Neuronal stem cell (in vitro differentiated cells): ENCODE results near the gene DTNB.

Experiments used
- DNase-seq: peaks from one replicate; pipeline ENCODE4 v3.0.0-alpha.2; 2013; ENCODE audit warnings: low spot score
- H2AFZ ChIP-seq: one replicate; pipeline ENCODE4 v1.6.1; 2013; ENCODE audit warnings: mild to moderate bottlenecking, low read length, inconsistent platforms
- H2AK5ac ChIP-seq: 2 replicates; pipeline ENCODE4 v1.6.1; 2013; ENCODE audit warnings: low read depth, mild to moderate bottlenecking, inconsistent platforms, low read length, moderate library complexity, mixed read lengths
- H2BK120ac ChIP-seq: 2 replicates; pipeline ENCODE4 v1.6.1; 2013; ENCODE audit warnings: low read depth, mild to moderate bottlenecking, inconsistent platforms, low read length, moderate library complexity, mixed read lengths
- H2BK12ac ChIP-seq: one replicate; pipeline ENCODE4 v1.6.1; 2013; ENCODE audit warnings: low read length, inconsistent platforms
- H2BK15ac ChIP-seq: 2 replicates; pipeline ENCODE4 v1.6.1; 2013; ENCODE audit warnings: mild to moderate bottlenecking, low read length, inconsistent platforms, mixed read lengths
- H2BK5ac ChIP-seq: one replicate; pipeline ENCODE4 v1.6.1; 2013; ENCODE audit warnings: inconsistent platforms, mild to moderate bottlenecking, low read length, moderate library complexity
- H3K14ac ChIP-seq: one replicate; pipeline ENCODE4 v1.6.1; 2013; ENCODE audit warnings: low read length, inconsistent platforms
- H3K18ac ChIP-seq: 2 replicates; pipeline ENCODE4 v1.6.1; 2013; ENCODE audit warnings: low read length, inconsistent platforms
- H3K23ac ChIP-seq: 2 replicates; pipeline ENCODE4 v1.6.1; 2013; ENCODE audit warnings: low read depth, mild to moderate bottlenecking, mixed read lengths, low read length, inconsistent platforms; ENCODE audit not compliant: poor library complexity
- H3K27ac ChIP-seq: replicated peaks from 3 replicates; pipeline ENCODE4 v1.5.1; 2013; ENCODE audit warnings: low read length, inconsistent platforms
- H3K27me3 ChIP-seq, 3 experiments: 2 replicates each; pipeline ENCODE4 v1.6.1; 2013; ENCODE audit warnings: low read length in 3 of 3, mild to moderate bottlenecking in 2 of 3, inconsistent platforms in 1 of 3, low read depth in 1 of 3, mixed read lengths in 1 of 3, moderate library complexity in 1 of 3; ENCODE audit not compliant: control insufficient read depth in 3 of 3, insufficient read depth in 3 of 3
- H3K36me3 ChIP-seq, 2 donors: replicated peaks in 1 of 2; 2 replicates each; pipeline ENCODE4 v1.6.1; 2013; ENCODE audit warnings: low read length in 2 of 2; ENCODE audit not compliant: control insufficient read depth in 2 of 2, insufficient read depth in 2 of 2
- H3K4ac ChIP-seq: 2 replicates; pipeline ENCODE4 v1.6.1; 2013; ENCODE audit warnings: inconsistent platforms, mild to moderate bottlenecking, low read length, moderate library complexity
- H3K4me1 ChIP-seq, 2 donors: 1 replicate in 1 of 2; 2 replicates in 1 of 2; pipeline ENCODE4 v1.6.1; 2013; ENCODE audit warnings: low read length in 2 of 2, low read depth in 1 of 2; ENCODE audit not compliant: control insufficient read depth in 2 of 2, insufficient read depth in 1 of 2
- H3K4me2 ChIP-seq: one replicate; pipeline ENCODE4 v1.6.1; 2013; ENCODE audit warnings: mild to moderate bottlenecking, low read length, inconsistent platforms; ENCODE audit not compliant: insufficient read depth, poor library complexity, severe bottlenecking
- H3K4me3 ChIP-seq, 2 donors: 2 replicates each; pipeline ENCODE4 v1.5.1; 2013; ENCODE audit warnings: low read length in 2 of 2, mild to moderate bottlenecking in 2 of 2, inconsistent platforms in 1 of 2, moderate library complexity in 1 of 2
- H3K79me1 ChIP-seq: one replicate; pipeline ENCODE4 v1.6.1; 2013; ENCODE audit warnings: low read depth, mild to moderate bottlenecking, inconsistent platforms, low read length, moderate library complexity
- H3K9ac ChIP-seq: one replicate; pipeline ENCODE4 v1.6.1; 2013; ENCODE audit warnings: mild to moderate bottlenecking, low read depth, low read length, inconsistent platforms; ENCODE audit not compliant: poor library complexity
- H3K9me3 ChIP-seq, 2 donors: replicated peaks in 1 of 2; 2 replicates each; pipeline versions ENCODE3 to v1.6.1; 2013; ENCODE audit warnings: low read length in 2 of 2, mild to moderate bottlenecking in 2 of 2, inconsistent platforms in 1 of 2, low read depth in 1 of 2, mixed read lengths in 1 of 2, moderate library complexity in 1 of 2; ENCODE audit not compliant: control insufficient read depth in 2 of 2, insufficient read depth in 1 of 2
- H4K8ac ChIP-seq: one replicate; pipeline ENCODE4 v1.6.1; 2013; ENCODE audit warnings: low read depth, mild to moderate bottlenecking, inconsistent platforms, low read length, moderate library complexity
- H4K91ac ChIP-seq: one replicate; pipeline ENCODE4 v1.6.1; 2013; ENCODE audit warnings: low read length, low read depth, mild to moderate bottlenecking, inconsistent platforms; ENCODE audit not compliant: poor library complexity
- WGBS, 2 donors: extraction: QIAGEN DNeasy Blood & Tissue Kit; methylation state at CpG; one replicate each; pipeline ENCODE4 v1.1.7; 2013; ENCODE audit warnings: missing lambda C conversion rate in 2 of 2, mixed read lengths in 1 of 2; ENCODE audit not compliant: insufficient read length in 2 of 2, insufficient replicate concordance in 1 of 2; ENCODE audit errors: extremely low coverage in 2 of 2; 5-methylcytosine and 5-hydroxymethylcytosine counted together

Gene DTNB

DNA sequence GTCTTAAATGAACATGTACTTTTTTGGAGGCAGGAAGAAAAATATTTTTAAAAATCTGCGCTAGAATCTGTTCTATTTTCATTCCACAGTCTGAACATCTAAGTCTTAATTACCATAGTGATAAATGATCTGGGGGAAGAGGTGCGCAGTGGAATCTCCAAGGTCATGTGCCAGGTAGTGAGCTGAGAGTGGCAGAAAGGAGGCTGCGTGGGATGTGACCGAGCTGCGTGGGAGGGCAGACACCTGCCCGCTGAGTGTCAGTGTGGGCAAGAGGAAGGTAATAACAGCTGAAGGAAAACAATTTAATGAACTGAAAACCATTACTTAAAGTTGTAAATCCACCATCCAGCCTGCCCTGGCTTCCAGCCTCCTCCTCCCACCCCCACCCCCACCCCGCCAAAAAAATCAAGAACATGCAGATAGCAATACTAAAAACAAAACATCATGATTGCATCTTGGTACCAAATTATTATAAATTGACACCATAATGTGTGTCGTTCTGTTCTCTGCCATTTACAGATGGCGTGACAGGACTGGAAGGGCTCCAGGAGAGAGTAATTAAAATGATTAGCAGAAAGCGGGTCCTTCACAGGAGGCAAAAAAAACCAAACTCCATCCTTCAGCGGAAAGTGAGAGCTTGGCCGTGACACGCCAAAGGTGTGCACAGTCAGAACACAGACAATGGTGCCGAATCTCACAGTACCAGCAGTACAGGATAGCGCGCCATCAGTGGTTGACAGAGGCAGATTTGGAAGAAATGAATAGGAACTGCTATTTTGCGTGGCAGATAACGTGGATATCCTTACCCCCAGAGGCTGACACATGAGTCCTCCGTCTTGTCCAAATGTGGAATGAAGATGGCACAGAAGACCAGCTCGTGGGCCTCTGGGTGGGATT, 11.4 kb upstream of the DTNB start:
- Histone ChIP-seq H3K27ac (no peak overlapping the region), H2BK15ac (no peak overlapping the region), H2BK120ac (no peak overlapping the region), H4K8ac (no peak overlapping the region), H2AFZ (no peak overlapping the region), H3K4me2 (no peak overlapping the region), H3K4me1 (peaks cover 0 to 5% of the 10 kb centered on the region in 2 donors), H3K27me3 (peaks cover 0 to 8% (median 0%) of the 10 kb centered on the region in 3 experiments), H3K18ac (no peak overlapping the region), H3K4me3 (no peak overlapping the region), H3K14ac (no peak overlapping the region), H3K36me3 (no peaks in the 10 kb centered on the region), H3K23ac (no peak overlapping the region), H3K9ac (no peak overlapping the region), H3K4ac (no peak overlapping the region), H2AK5ac (no peak overlapping the region), H2BK12ac (no peak overlapping the region), H2BK5ac (no peak overlapping the region), H3K79me1 (no peaks in the 10 kb centered on the region), H3K9me3 (no peaks in the 10 kb centered on the region), H4K91ac (no peak overlapping the region)
- WGBS, 2 donors, result no CpG with 5 or more reads among the region's 20 CpGs
- no peak for DNase-seq

GRCh38 chr2:25682082-25682481, 8.7 kb upstream of the DTNB start:
- Histone ChIP-seq H3K4ac (no peak overlapping the region), H3K18ac (no peak overlapping the region), H2BK5ac (no peak overlapping the region), H3K79me1 (no peaks in the 10 kb centered on the region), H3K4me1 (peaks cover 0 to 5% of the 10 kb centered on the region in 2 donors), H2BK12ac (no peak overlapping the region), H3K9ac (no peak overlapping the region), H3K14ac (no peak overlapping the region), H3K9me3 (no peaks in the 10 kb centered on the region), H3K27ac (no peak overlapping the region), H2BK120ac (no peak overlapping the region), H2BK15ac (no peak overlapping the region), H4K8ac (no peak overlapping the region), H4K91ac (no peak overlapping the region), H3K27me3 (peaks cover 0 to 8% (median 0%) of the 10 kb centered on the region in 3 experiments), H3K4me2 (no peak overlapping the region), H2AFZ (no peak overlapping the region), H3K23ac (no peak overlapping the region), H2AK5ac (no peak overlapping the region), H3K36me3 (no peaks in the 10 kb centered on the region), H3K4me3 (no peak overlapping the region)
- no CpG with 5 or more reads among the region's 4 CpGs for WGBS, 2 donors
- DNase-seq, result no peak

- no peak overlapping the region for H3K18ac ChIP-seq
- H2BK15ac ChIP-seq, result no peak overlapping the region
- H4K91ac ChIP-seq, result no peak overlapping the region
- H3K4me1 ChIP-seq, result no peaks in the 10 kb centered on the region
- WGBS, 2 donors, result no CpG with 5 or more reads among the region's 4 CpGs
- H3K4me3 ChIP-seq, result no peak overlapping the region
- H2BK12ac ChIP-seq, result no peak overlapping the region
- no peak overlapping the region for H2AFZ ChIP-seq
- no peak overlapping the region for H3K14ac ChIP-seq
- H3K9ac ChIP-seq, result no peak overlapping the region
- no peak overlapping the region for H3K27ac ChIP-seq
- no peaks in the 10 kb centered on the region for H3K79me1 ChIP-seq
- no peaks in the 10 kb centered on the region for H3K36me3 ChIP-seq
- no peak overlapping the region for H2BK5ac ChIP-seq
- no peak overlapping the region for H3K4me2 ChIP-seq
- H3K23ac ChIP-seq, result no peak overlapping the region
- no peak overlapping the region for H2BK120ac ChIP-seq
- no peak overlapping the region for H3K4ac ChIP-seq
- no peaks in the 10 kb centered on the region for H3K9me3 ChIP-seq
- no peak overlapping the region for H4K8ac ChIP-seq
- no peak for DNase-seq
- peaks cover 0 to 9% (median 5%) of the 10 kb centered on the region in 3 experiments for H3K27me3 ChIP-seq
- no peak overlapping the region for H2AK5ac ChIP-seq
Measured at GRCh38 chr2:25677877-25678276, 4.5 kb upstream of the DTNB start.

DNA sequence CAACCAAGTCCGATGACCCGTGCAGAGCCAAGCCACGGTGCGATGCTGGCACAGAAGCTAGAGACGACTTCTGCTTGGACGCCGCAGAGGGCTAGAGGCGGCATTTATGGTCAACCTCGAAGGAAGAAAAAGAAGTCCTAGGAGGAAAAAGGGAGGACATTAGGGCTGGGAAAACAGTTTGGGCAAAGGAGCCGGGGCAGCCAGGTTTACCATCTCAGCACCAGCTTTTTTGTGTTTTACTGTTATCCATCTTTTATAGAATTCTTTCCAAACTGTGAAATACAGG, 643 bp upstream of the DTNB start:
- Histone ChIP-seq H3K4ac (no peak overlapping the region), H2BK5ac (no peak overlapping the region), H4K91ac (no peak overlapping the region), H3K4me3 (peak overlapping the region; percentile 44 to 72), H3K9me3 (no peaks in the 10 kb centered on the region), H3K27ac (no peak overlapping the region), H2BK15ac (peak overlapping the region; percentile 39), H3K4me2 (peak overlapping the region; percentile 94), H3K18ac (peak overlapping the region; percentile 94), H3K4me1 (peaks cover 0 to 4% of the 10 kb centered on the region in 2 donors), H2AFZ (peak overlapping the region; percentile 95), H2AK5ac (peak overlapping the region; percentile 54), H3K27me3 (peaks cover 0 to 9% (median 5%) of the 10 kb centered on the region in 3 experiments), H4K8ac (no peak overlapping the region), H3K79me1 (no peaks in the 10 kb centered on the region), H3K9ac (peak overlapping the region; percentile 89), H2BK12ac (peak overlapping the region; percentile 69), H3K23ac (peak overlapping the region; percentile 40), H3K14ac (no peak overlapping the region), H2BK120ac (peak overlapping the region; percentile 76), H3K36me3 (no peaks in the 10 kb centered on the region)
- DNase-seq, result no peak
- WGBS, 2 donors, result no CpG with 5 or more reads among the region's 10 CpGs
